ENCODE results near the gene NFE2L1. TPM values are rescaled to one million over a fixed set of nuclear protein-coding genes. Genes with fewer than 3 reads are reported as not detected.
"Not testable (repeated sequence)": the region's sequence is repeated elsewhere in the genome, so short reads cannot be mapped to it uniquely, and the experiment has no call there.

Gene NFE2L1
- total RNA-seq, 2 donors from 2014 or later = 214 to 237 TPM

- no peak for ATAC-seq (replicated peaks in 1 of 2)
- peaks cover 38 to 57% of the 10 kb centered on the region in 2 donors for H3K36me3 Mint-ChIP-seq (ENCODE audit: insufficient read depth in 2 of 2)
- H3K4me3 Mint-ChIP-seq = peak overlapping the region; percentile 78 to 93
- peak overlapping the region; percentile 100 for H3K27ac Mint-ChIP-seq
- H3K9me3 Mint-ChIP-seq = no peaks in the 10 kb centered on the region
- no peak for DNase-seq
- no peaks in the 10 kb centered on the region for H3K27me3 Mint-ChIP-seq (ENCODE audit: low read depth)
- H3K4me1 Mint-ChIP-seq (ENCODE audit: low read depth) = peaks cover 73% of the 10 kb centered on the region
These were observed 8.1 kb downstream of the NFE2L1 start for GRCh38 chr17:48056246-48056745.

GRCh38 chr17:48056879-48057278 is 8.7 kb downstream of the NFE2L1 start:
- peaks cover 70% of the 10 kb centered on the region for H3K4me1 Mint-ChIP-seq (ENCODE audit: low read depth)
- peak overlapping the region; percentile 100 for H3K27ac Mint-ChIP-seq
- H3K27me3 Mint-ChIP-seq (ENCODE audit: low read depth) = no peaks in the 10 kb centered on the region
- no peaks in the 10 kb centered on the region for H3K9me3 Mint-ChIP-seq
- no peak for DNase-seq
- peak overlapping the region; percentile 78 to 93 for H3K4me3 Mint-ChIP-seq
- H3K36me3 Mint-ChIP-seq (ENCODE audit: insufficient read depth in 2 of 2) = peaks cover 35 to 55% of the 10 kb centered on the region in 2 donors
- ATAC-seq (replicated peaks in 1 of 2) = no peak

GRCh38 chr17:48057626-48058025 is 9.5 kb downstream of the NFE2L1 start:
- DNase-seq = no peak
- H3K27ac Mint-ChIP-seq = peak overlapping the region; percentile 100
- H3K4me1 Mint-ChIP-seq (ENCODE audit: low read depth) = peaks cover 62% of the 10 kb centered on the region
- H3K4me3 Mint-ChIP-seq = peak overlapping the region; percentile 78 to 93
- ATAC-seq (replicated peaks in 1 of 2) = no peak
- peaks cover 33 to 56% of the 10 kb centered on the region in 2 donors for H3K36me3 Mint-ChIP-seq (ENCODE audit: insufficient read depth in 2 of 2)
- no peaks in the 10 kb centered on the region for H3K9me3 Mint-ChIP-seq
- no peaks in the 10 kb centered on the region for H3K27me3 Mint-ChIP-seq (ENCODE audit: low read depth)

GRCh38 chr17:48058393-48059124 is 10.4 kb downstream of the NFE2L1 start:
- ATAC-seq (replicated peaks in 1 of 2) (no peak), DNase-seq (no peak)
- Mint-ChIP-seq H3K4me3 (no peak overlapping the region), H3K9me3 (no peaks in the 10 kb centered on the region), H3K36me3 (ENCODE audit: insufficient read depth in 2 of 2) (peaks cover 31 to 54% of the 10 kb centered on the region in 2 donors), H3K27ac (peak overlapping the region; percentile 100), H3K4me1 (ENCODE audit: low read depth) (peaks cover 53% of the 10 kb centered on the region), H3K27me3 (ENCODE audit: low read depth) (no peaks in the 10 kb centered on the region)

GRCh38 chr17:48059125-48059668 is 11.0 kb downstream of the NFE2L1 start:
- peaks cover 47% of the 10 kb centered on the region for H3K4me1 Mint-ChIP-seq (ENCODE audit: low read depth)
- H3K36me3 Mint-ChIP-seq (ENCODE audit: insufficient read depth in 2 of 2) = peaks cover 31 to 51% of the 10 kb centered on the region in 2 donors
- H3K27ac Mint-ChIP-seq = peak overlapping the region; percentile 90
- ATAC-seq (replicated peaks in 1 of 2) (no peak), DNase-seq (no peak)
- no peaks in the 10 kb centered on the region for H3K9me3 Mint-ChIP-seq
- H3K4me3 Mint-ChIP-seq = no peak overlapping the region
- H3K27me3 Mint-ChIP-seq (ENCODE audit: low read depth) = no peaks in the 10 kb centered on the region

GRCh38 chr17:48060249-48060648 is 12.1 kb downstream of the NFE2L1 start:
- ATAC-seq (replicated peaks in 1 of 2) = no peak
- Mint-ChIP-seq H3K4me1 (ENCODE audit: low read depth) (peaks cover 40% of the 10 kb centered on the region), H3K4me3 (no peak overlapping the region), H3K27me3 (ENCODE audit: low read depth) (no peaks in the 10 kb centered on the region), H3K36me3 (ENCODE audit: insufficient read depth in 2 of 2) (peaks cover 31 to 50% of the 10 kb centered on the region in 2 donors), H3K9me3 (no peaks in the 10 kb centered on the region), H3K27ac (peak overlapping the region; percentile 11)
- no peak for DNase-seq

- peaks cover 20% of the 10 kb centered on the region for H3K4me1 Mint-ChIP-seq (ENCODE audit: low read depth)
- H3K27me3 Mint-ChIP-seq (ENCODE audit: low read depth) = no peaks in the 10 kb centered on the region
- no peak overlapping the region for H3K4me3 Mint-ChIP-seq
- no peaks in the 10 kb centered on the region for H3K9me3 Mint-ChIP-seq
- H3K36me3 Mint-ChIP-seq (ENCODE audit: insufficient read depth in 2 of 2) = peaks cover 17 to 40% of the 10 kb centered on the region in 2 donors
- DNase-seq (no peak), ATAC-seq (replicated peaks in 1 of 2) (no peak)
- H3K27ac Mint-ChIP-seq = no peak overlapping the region
These were observed 14.1 kb downstream of the NFE2L1 start for GRCh38 chr17:48062273-48062672.

- DNase-seq (no peak), ATAC-seq (replicated peaks in 1 of 2) (no peak)
- no peaks in the 10 kb centered on the region for H3K27me3 Mint-ChIP-seq (ENCODE audit: low read depth)
- H3K4me1 Mint-ChIP-seq (ENCODE audit: low read depth) = peaks cover 8% of the 10 kb centered on the region
- H3K9me3 Mint-ChIP-seq = no peaks in the 10 kb centered on the region
- no peak overlapping the region for H3K4me3 Mint-ChIP-seq
- H3K27ac Mint-ChIP-seq = peak overlapping the region; percentile 18
- peaks cover 6 to 33% of the 10 kb centered on the region in 2 donors for H3K36me3 Mint-ChIP-seq (ENCODE audit: insufficient read depth in 2 of 2)
These were observed 16.5 kb downstream of the NFE2L1 start for GRCh38 chr17:48064638-48065037.

- no peak overlapping the region for H3K4me3 Mint-ChIP-seq
- H3K36me3 Mint-ChIP-seq (ENCODE audit: insufficient read depth in 2 of 2) = peaks cover 4 to 22% of the 10 kb centered on the region in 2 donors
- peak overlapping the region; percentile 70 for H3K27ac Mint-ChIP-seq
These were observed 18.0 kb downstream of the NFE2L1 start for GRCh38 chr17:48066192-48066591.

GRCh38 chr17:48066656-48067055 is 18.5 kb downstream of the NFE2L1 start:
- no peak for DNase-seq
- ATAC-seq (replicated peaks in 1 of 2) = no peak
- no peak overlapping the region for H3K4me3 Mint-ChIP-seq
- H3K27me3 Mint-ChIP-seq (ENCODE audit: low read depth) = no peaks in the 10 kb centered on the region
- peak overlapping the region; percentile 70 for H3K27ac Mint-ChIP-seq
- no peaks in the 10 kb centered on the region for H3K4me1 Mint-ChIP-seq (ENCODE audit: low read depth)
- no peaks in the 10 kb centered on the region for H3K9me3 Mint-ChIP-seq
- H3K36me3 Mint-ChIP-seq (ENCODE audit: insufficient read depth in 2 of 2) = peaks cover 4 to 19% of the 10 kb centered on the region in 2 donors

More at GRCh38 chr17:48066192-48066591, 18.0 kb downstream of the NFE2L1 start:
- ATAC-seq (replicated peaks in 1 of 2) (no peak), DNase-seq (no peak)
- H3K4me1 Mint-ChIP-seq (ENCODE audit: low read depth) = peaks cover 3% of the 10 kb centered on the region
- H3K9me3 Mint-ChIP-seq = no peaks in the 10 kb centered on the region
- no peaks in the 10 kb centered on the region for H3K27me3 Mint-ChIP-seq (ENCODE audit: low read depth)

GRCh38 chr17:48067245-48067644 is 19.1 kb downstream of the NFE2L1 start:
- H3K9me3 Mint-ChIP-seq = no peaks in the 10 kb centered on the region
- H3K27ac Mint-ChIP-seq = peak overlapping the region; percentile 70
- H3K4me3 Mint-ChIP-seq = no peak overlapping the region
- H3K4me1 Mint-ChIP-seq (ENCODE audit: low read depth) = no peaks in the 10 kb centered on the region
- H3K36me3 Mint-ChIP-seq (ENCODE audit: insufficient read depth in 2 of 2) = peaks cover 4 to 19% of the 10 kb centered on the region in 2 donors
- H3K27me3 Mint-ChIP-seq (ENCODE audit: low read depth) = no peaks in the 10 kb centered on the region
- no peak for ATAC-seq (replicated peaks in 1 of 2)
- DNase-seq = no peak

- not testable (repeated sequence) for ATAC-seq (replicated peaks in 1 of 2); H3K4me3 Mint-ChIP-seq; H3K4me1 Mint-ChIP-seq (ENCODE audit: low read depth); H3K9me3 Mint-ChIP-seq; H3K27me3 Mint-ChIP-seq (ENCODE audit: low read depth); H3K27ac Mint-ChIP-seq; DNase-seq
- H3K36me3 Mint-ChIP-seq (ENCODE audit: insufficient read depth in 2 of 2) = peaks cover 4 to 17% of the 10 kb centered on the region in 2 donors
These were observed 19.6 kb downstream of the NFE2L1 start for GRCh38 chr17:48067808-48068207.

- Mint-ChIP-seq H3K27me3 (ENCODE audit: low read depth) (no peaks in the 10 kb centered on the region), H3K9me3 (no peaks in the 10 kb centered on the region), H3K36me3 (ENCODE audit: insufficient read depth in 2 of 2) (peaks cover 4 to 16% of the 10 kb centered on the region in 2 donors), H3K27ac (peak overlapping the region; percentile 81), H3K4me3 (no peak overlapping the region), H3K4me1 (ENCODE audit: low read depth) (no peaks in the 10 kb centered on the region)
- DNase-seq (peak in 1 of 2 donors; percentile 27), ATAC-seq (replicated peaks in 1 of 2) (peak; percentile 51 to 67)
These were observed 20.4 kb downstream of the NFE2L1 start for GRCh38 chr17:48068491-48068961.
